Astrocyte (in vitro differentiated cells and primary cell): ENCODE data around the gene NXPE3. TPM values are rescaled to one million over a fixed set of nuclear protein-coding genes. Genes with fewer than 3 reads are reported as not detected.

Experiments used
- DNase-seq: peaks from one replicate; pipeline ENCODE4 v3.0.0-alpha.2; 2010; ENCODE audit warnings: low read depth
- FAIRE-seq: peaks from 2 replicates; lab custom pipeline; 2011; peaks lifted over from hg19 to GRCh38; lab: Jason Lieb, UNC
- H2AFZ ChIP-seq: 2 replicates; pipeline ENCODE4 v1.6.0; 2012; ENCODE audit warnings: low read depth, low read length, inconsistent platforms
- H3K27ac ChIP-seq: 2 replicates; pipeline ENCODE4 v1.5.1; 2011; ENCODE audit warnings: low read depth, low read length, inconsistent platforms
- H3K27me3 ChIP-seq: 2 replicates; pipeline ENCODE4 v1.6.0; 2011; ENCODE audit warnings: low read length, inconsistent platforms; ENCODE audit not compliant: insufficient read depth
- H3K36me3 ChIP-seq: 2 replicates; pipeline ENCODE4 v1.5.1; 2011; ENCODE audit warnings: low read length, inconsistent platforms; ENCODE audit not compliant: insufficient read depth
- H3K4me1 ChIP-seq: 2 replicates; pipeline ENCODE4 v1.5.1; 2011; ENCODE audit warnings: low read length, inconsistent platforms; ENCODE audit not compliant: insufficient read depth
- H3K4me2 ChIP-seq: 2 replicates; pipeline ENCODE4 v1.6.0; 2012; ENCODE audit warnings: low read length, inconsistent platforms
- H3K4me3 ChIP-seq: 2 replicates; pipeline ENCODE4 v1.5.1; 2011; ENCODE audit warnings: low read depth, mild to moderate bottlenecking, low read length, inconsistent platforms; ENCODE audit not compliant: insufficient read depth
- H3K79me2 ChIP-seq: 2 replicates; pipeline ENCODE4 v1.6.0; 2012; ENCODE audit warnings: mild to moderate bottlenecking, low read length, inconsistent platforms; ENCODE audit not compliant: insufficient read depth
- H3K9ac ChIP-seq: 2 replicates; pipeline ENCODE4 v1.6.0; 2012; ENCODE audit warnings: mild to moderate bottlenecking, low read length, inconsistent platforms
- H3K9me3 ChIP-seq: 2 replicates; pipeline ENCODE4 v1.5.1; 2012; ENCODE audit warnings: low read depth, mild to moderate bottlenecking, low read length, inconsistent platforms; ENCODE audit not compliant: insufficient read depth
- H4K20me1 ChIP-seq: 2 replicates; pipeline ENCODE4 v1.6.0; 2012; ENCODE audit warnings: low read length, inconsistent platforms; ENCODE audit not compliant: insufficient read depth
- H3K27ac Mint-ChIP-seq: one replicate; pipeline ENCODE4 v1.8.0; 2021; ENCODE audit warnings: mild to moderate bottlenecking, mixed read lengths; ENCODE audit not compliant: unreplicated experiment
- H3K27me3 Mint-ChIP-seq: one replicate; pipeline ENCODE4 v1.8.0; 2021; ENCODE audit warnings: low read depth, mixed read lengths; ENCODE audit not compliant: unreplicated experiment
- H3K36me3 Mint-ChIP-seq: one replicate; pipeline ENCODE4 v1.8.0; 2021; ENCODE audit warnings: low read depth, mixed read lengths; ENCODE audit not compliant: unreplicated experiment
- H3K4me1 Mint-ChIP-seq: one replicate; pipeline ENCODE4 v1.8.0; 2021; ENCODE audit warnings: low read depth, mixed read lengths; ENCODE audit not compliant: unreplicated experiment
- H3K4me3 Mint-ChIP-seq: one replicate; pipeline ENCODE4 v1.8.0; 2021; ENCODE audit warnings: mild to moderate bottlenecking, moderate library complexity, mixed read lengths; ENCODE audit not compliant: unreplicated experiment
- H3K9me3 Mint-ChIP-seq: one replicate; pipeline ENCODE4 v1.8.0; 2021; ENCODE audit warnings: mild to moderate bottlenecking, mixed read lengths; ENCODE audit not compliant: unreplicated experiment
- EZH2 ChIP-seq: IDR thresholded peaks from 2 replicates; pipeline ENCODE4 v1.6.1; 2012; ENCODE audit warnings: mild to moderate bottlenecking, low read length, inconsistent platforms; ENCODE audit not compliant: insufficient read depth
- total RNA-seq: library from RNA; stranded (reverse); gene quantifications from 2 replicates; pipeline ENCODE4 v1.2.1, GENCODE V29; 2021
- TF ChIP-seq, protein P1 (sequence below): IDR thresholded peaks from 2 replicates; pipeline ENCODE4 v1.5.1; 2011; ENCODE audit warnings: low read depth, mild to moderate bottlenecking, inconsistent platforms, low read length, moderate library complexity; ENCODE audit not compliant: insufficient read depth

Gene NXPE3
- total RNA-seq, 1 donor from 2014 or later: 46.4 TPM

- H3K4me3 Mint-ChIP-seq: no peak overlapping the region
- H3K27me3 Mint-ChIP-seq: no peaks in the 10 kb centered on the region
- H3K4me1 Mint-ChIP-seq: peaks cover 16% of the 10 kb centered on the region
- Histone ChIP-seq H3K4me3 (no peak overlapping the region), H3K36me3 (peaks cover 5% of the 10 kb centered on the region), H3K9me3 (no peaks in the 10 kb centered on the region), H3K27ac (no peak overlapping the region), H3K4me1 (peaks cover 14% of the 10 kb centered on the region), H2AFZ (no peak overlapping the region), H3K27me3 (no peaks in the 10 kb centered on the region), H4K20me1 (no peaks in the 10 kb centered on the region), H3K4me2 (no peak overlapping the region), H3K9ac (no peak overlapping the region), H3K79me2 (peaks cover 20% of the 10 kb centered on the region)
- peak; percentile 41 for FAIRE-seq
- no peak for TF ChIP-seq EZH2
- TF ChIP-seq, protein P1, sequence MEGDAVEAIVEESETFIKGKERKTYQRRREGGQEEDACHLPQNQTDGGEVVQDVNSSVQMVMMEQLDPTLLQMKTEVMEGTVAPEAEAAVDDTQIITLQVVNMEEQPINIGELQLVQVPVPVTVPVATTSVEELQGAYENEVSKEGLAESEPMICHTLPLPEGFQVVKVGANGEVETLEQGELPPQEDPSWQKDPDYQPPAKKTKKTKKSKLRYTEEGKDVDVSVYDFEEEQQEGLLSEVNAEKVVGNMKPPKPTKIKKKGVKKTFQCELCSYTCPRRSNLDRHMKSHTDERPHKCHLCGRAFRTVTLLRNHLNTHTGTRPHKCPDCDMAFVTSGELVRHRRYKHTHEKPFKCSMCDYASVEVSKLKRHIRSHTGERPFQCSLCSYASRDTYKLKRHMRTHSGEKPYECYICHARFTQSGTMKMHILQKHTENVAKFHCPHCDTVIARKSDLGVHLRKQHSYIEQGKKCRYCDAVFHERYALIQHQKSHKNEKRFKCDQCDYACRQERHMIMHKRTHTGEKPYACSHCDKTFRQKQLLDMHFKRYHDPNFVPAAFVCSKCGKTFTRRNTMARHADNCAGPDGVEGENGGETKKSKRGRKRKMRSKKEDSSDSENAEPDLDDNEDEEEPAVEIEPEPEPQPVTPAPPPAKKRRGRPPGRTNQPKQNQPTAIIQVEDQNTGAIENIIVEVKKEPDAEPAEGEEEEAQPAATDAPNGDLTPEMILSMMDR: no peak
- H3K9me3 Mint-ChIP-seq: no peaks in the 10 kb centered on the region
- DNase-seq: no peak
- H3K27ac Mint-ChIP-seq: no peak overlapping the region
- H3K36me3 Mint-ChIP-seq: peaks cover 11% of the 10 kb centered on the region
Observed at GRCh38 chr3:101825904-101826445, 47.0 kb downstream of the NXPE3 start.

DNA sequence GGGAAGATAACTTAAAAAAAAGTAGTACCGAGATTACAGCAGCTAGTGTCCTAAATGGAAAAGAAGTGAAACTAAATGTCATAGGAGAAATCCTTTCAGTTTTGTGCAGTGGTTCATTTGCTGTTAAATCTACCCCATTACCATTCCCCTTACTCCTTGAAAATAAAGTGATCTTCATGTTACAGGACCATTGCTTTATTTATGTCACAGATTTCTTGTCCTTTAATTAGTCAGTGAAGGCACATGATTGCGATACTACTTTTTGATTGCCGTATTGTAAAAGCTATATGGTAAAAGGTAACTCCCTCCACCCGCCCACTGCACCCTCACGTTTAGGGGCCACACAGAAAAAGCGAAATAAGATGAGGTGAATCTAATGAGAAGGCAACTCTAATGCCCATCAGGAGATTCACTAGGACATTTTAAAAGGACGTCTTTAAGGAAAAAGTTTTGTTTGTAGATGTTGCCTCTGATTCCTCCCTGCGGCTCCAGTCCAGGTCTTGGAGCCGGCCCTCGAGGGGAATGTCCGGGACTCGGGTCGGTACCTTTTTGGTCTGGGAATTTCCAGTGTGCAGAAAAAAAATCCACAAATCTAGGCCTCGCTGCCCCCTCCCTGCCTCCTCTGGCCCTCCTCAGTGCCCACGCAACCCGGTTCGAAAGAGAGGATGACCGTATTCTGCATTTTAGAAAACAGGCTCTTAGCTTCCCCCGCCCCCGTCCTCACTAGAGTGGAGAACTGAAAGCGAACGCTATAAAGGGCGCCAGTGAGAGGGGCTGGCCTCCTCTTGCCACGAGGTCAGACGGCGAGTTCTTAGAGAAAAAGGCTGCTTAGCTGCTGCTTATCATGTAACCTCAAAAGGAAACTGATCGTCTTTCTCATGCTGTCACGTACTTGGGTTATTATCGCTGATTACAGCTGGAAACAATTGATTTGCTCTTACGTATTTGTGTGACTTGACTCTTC, 48.5 kb downstream of the NXPE3 start:
- Histone ChIP-seq H2AFZ (peak overlapping the region; percentile 80), H3K4me1 (peaks cover 14% of the 10 kb centered on the region), H3K27me3 (no peaks in the 10 kb centered on the region), H3K79me2 (peaks cover 20% of the 10 kb centered on the region), H3K4me3 (peak overlapping the region; percentile 75), H3K27ac (peak overlapping the region; percentile 86), H4K20me1 (no peaks in the 10 kb centered on the region), H3K9me3 (no peaks in the 10 kb centered on the region), H3K9ac (peak overlapping the region; percentile 87), H3K36me3 (no peaks in the 10 kb centered on the region), H3K4me2 (peak overlapping the region; percentile 92)
- Mint-ChIP-seq H3K27me3 (no peaks in the 10 kb centered on the region), H3K4me3 (peak overlapping the region; percentile 89), H3K36me3 (no peaks in the 10 kb centered on the region), H3K27ac (peak overlapping the region; percentile 96), H3K4me1 (peaks cover 18% of the 10 kb centered on the region), H3K9me3 (no peaks in the 10 kb centered on the region)
- DNase-seq (peak; percentile 81), FAIRE-seq (no peak)
- no peak for TF ChIP-seq EZH2
- TF ChIP-seq, protein P1: no peak

- Histone ChIP-seq H3K27ac (peak overlapping the region; percentile 86), H3K4me1 (peaks cover 14% of the 10 kb centered on the region), H4K20me1 (no peaks in the 10 kb centered on the region), H3K9ac (peak overlapping the region; percentile 87), H3K27me3 (no peaks in the 10 kb centered on the region), H3K36me3 (no peaks in the 10 kb centered on the region), H2AFZ (no peak overlapping the region), H3K9me3 (no peaks in the 10 kb centered on the region), H3K79me2 (peaks cover 20% of the 10 kb centered on the region), H3K4me3 (peak overlapping the region; percentile 75), H3K4me2 (peak overlapping the region; percentile 92)
- Mint-ChIP-seq H3K9me3 (no peaks in the 10 kb centered on the region), H3K4me1 (peaks cover 18% of the 10 kb centered on the region), H3K27ac (peak overlapping the region; percentile 90), H3K36me3 (peaks cover 4% of the 10 kb centered on the region), H3K4me3 (peak overlapping the region; percentile 89), H3K27me3 (no peaks in the 10 kb centered on the region)
- FAIRE-seq: no peak
- no peak for DNase-seq
- TF ChIP-seq, protein P1: no peak
- TF ChIP-seq EZH2: no peak
Observed at GRCh38 chr3:101828276-101828675, 49.3 kb downstream of the NXPE3 start.
